Gastroesophageal sphincter (tissue), 4 donors: Measurements from ENCODE around the gene ANO2. TPM values are rescaled to one million over a fixed set of nuclear protein-coding genes. Genes with fewer than 3 reads are reported as not detected.

ENCODE experiments used
- ATAC-seq: fragments of 150-250 bp; one replicate; pipeline ENCODE4 v1.9.1; 2016; ENCODE audit warnings: mild to moderate bottlenecking, moderate library complexity
- H3K27ac ChIP-seq, 4 donors: fragments of 200-600 bp; sonication (generic) in 3 of 4; 1 replicate in 3 of 4; 2 replicates in 1 of 4; pipeline ENCODE4 v1.5.1; 2016 to 2019
- H3K27me3 ChIP-seq: fragments of 200-600 bp; sonication (generic); one replicate; pipeline ENCODE4 v1.5.1; 2019
- H3K36me3 ChIP-seq, 2 donors: fragments of 200-600 bp; sonication (generic); one replicate each; pipeline ENCODE4 v1.5.1; 2019; ENCODE audit warnings: control low read depth in 1 of 2
- H3K4me1 ChIP-seq, 3 donors: fragments of 200-600 bp; sonication (generic); 1 replicate in 2 of 3; 2 replicates in 1 of 3; pipeline ENCODE4 v1.5.1; 2016 to 2019; ENCODE audit warnings: control low read depth in 2 of 3
- H3K4me3 ChIP-seq, 2 donors: fragments of 200-600 bp; sonication (generic); one replicate each; pipeline ENCODE4 v1.5.1; 2019; ENCODE audit warnings: mild to moderate bottlenecking in 1 of 2, moderate library complexity in 1 of 2
- H3K9me3 ChIP-seq, 3 donors: fragments of 200-600 bp; sonication (generic); one replicate each; pipeline ENCODE4 v1.5.1; 2017 to 2019; ENCODE audit warnings: control low read depth in 2 of 3
- EP300 ChIP-seq: sonication (generic); formaldehyde crosslinking; IDR thresholded peaks from one replicate; pipeline ENCODE4 v1.6.1; 2017; ENCODE audit warnings: antibody characterized with exemption, mild to moderate bottlenecking
- POLR2A ChIP-seq, 2 donors: fragments of 450-650 bp; IDR thresholded peaks; one replicate each; pipeline ENCODE4 v1.6.1; 2017; ENCODE audit warnings: antibody characterized with exemption in 2 of 2, mild to moderate bottlenecking in 2 of 2, moderate library complexity in 1 of 2
- POLR2AphosphoS5 ChIP-seq: sonication (generic); formaldehyde crosslinking; IDR thresholded peaks from one replicate; pipeline ENCODE4 v1.6.1; 2017; ENCODE audit warnings: antibody characterized with exemption
- WGBS, 2 donors: methylation state at CpG; one replicate each; pipeline ENCODE4 v1.1.5; 2018; ENCODE audit warnings: low coverage in 1 of 2; 5-methylcytosine and 5-hydroxymethylcytosine counted together
- total RNA-seq, 4 donors: library from RNA; depleted of rRNA; stranded (reverse); fragments of >200 nt; gene quantifications; one replicate each; pipeline ENCODE4 v1.1.0, GENCODE V29; 2016
- TF ChIP-seq, protein P1 (sequence below), 4 experiments: fragments of 200-600 bp in 2 of 4; fragments of 450-650 bp in 2 of 4; sonication (generic) in 1 of 4; IDR thresholded peaks; one replicate each; pipeline ENCODE4 v1.5.1; 2017 to 2019; ENCODE audit warnings: antibody characterized with exemption in 4 of 4, mild to moderate bottlenecking in 2 of 4, moderate library complexity in 2 of 4

ANO2 gene
- total RNA-seq, 4 donors from 2014 or later = 3.1 to 10.9 (median 6.7) TPM

DNA sequence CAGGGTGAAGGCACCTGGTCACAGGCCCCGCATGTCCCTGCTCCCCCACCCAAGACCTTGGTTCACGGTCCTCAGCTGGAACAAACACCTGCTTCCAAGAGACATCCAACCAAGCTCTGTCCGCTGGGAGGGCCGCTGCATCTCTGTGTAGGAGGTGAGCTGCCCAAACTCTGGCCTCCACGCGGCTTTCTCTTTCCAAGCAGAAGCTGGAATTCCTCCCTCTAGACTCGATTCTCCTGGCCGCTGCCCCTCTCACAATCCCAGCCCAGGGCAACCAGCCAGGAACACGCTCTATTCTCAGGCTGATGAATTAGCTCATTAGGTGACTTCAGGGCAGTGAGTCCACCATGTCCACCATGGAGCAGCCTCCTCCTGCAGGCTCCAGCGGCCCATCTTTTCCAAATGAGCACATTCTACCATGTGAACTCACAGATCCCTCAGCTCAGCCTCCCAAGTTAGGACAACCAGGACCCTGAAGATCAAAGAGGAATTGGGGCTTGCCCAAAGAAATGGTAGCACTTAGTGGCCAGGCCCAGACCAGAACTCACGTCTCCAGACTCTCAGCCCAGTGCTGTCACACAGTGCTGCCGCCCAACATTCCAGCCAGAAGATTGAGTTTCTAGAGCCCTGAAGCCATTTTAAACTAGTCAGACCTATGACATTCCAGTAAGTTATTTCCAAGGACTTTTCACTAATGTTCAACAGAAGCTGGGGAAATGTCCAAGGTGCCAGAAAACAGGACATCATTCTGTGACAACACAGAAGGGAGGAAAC, 146.6 kb downstream of the ANO2 start:
- TF ChIP-seq POLR2A (IDR thresholded peaks at IDR 0.05) (no peak), EP300 (no peak), POLR2AphosphoS5 (no peak)
- TF ChIP-seq, protein P1, sequence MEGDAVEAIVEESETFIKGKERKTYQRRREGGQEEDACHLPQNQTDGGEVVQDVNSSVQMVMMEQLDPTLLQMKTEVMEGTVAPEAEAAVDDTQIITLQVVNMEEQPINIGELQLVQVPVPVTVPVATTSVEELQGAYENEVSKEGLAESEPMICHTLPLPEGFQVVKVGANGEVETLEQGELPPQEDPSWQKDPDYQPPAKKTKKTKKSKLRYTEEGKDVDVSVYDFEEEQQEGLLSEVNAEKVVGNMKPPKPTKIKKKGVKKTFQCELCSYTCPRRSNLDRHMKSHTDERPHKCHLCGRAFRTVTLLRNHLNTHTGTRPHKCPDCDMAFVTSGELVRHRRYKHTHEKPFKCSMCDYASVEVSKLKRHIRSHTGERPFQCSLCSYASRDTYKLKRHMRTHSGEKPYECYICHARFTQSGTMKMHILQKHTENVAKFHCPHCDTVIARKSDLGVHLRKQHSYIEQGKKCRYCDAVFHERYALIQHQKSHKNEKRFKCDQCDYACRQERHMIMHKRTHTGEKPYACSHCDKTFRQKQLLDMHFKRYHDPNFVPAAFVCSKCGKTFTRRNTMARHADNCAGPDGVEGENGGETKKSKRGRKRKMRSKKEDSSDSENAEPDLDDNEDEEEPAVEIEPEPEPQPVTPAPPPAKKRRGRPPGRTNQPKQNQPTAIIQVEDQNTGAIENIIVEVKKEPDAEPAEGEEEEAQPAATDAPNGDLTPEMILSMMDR (IDR thresholded peaks at IDR 0.05) = no peak
- Histone ChIP-seq H3K4me1 (no peaks in the 10 kb centered on the region), H3K36me3 (no peaks in the 10 kb centered on the region), H3K9me3 (no peaks in the 10 kb centered on the region), H3K27ac (no peak overlapping the region), H3K4me3 (no peak overlapping the region), H3K27me3 (peaks cover 7% of the 10 kb centered on the region)
- ATAC-seq = no peak
- 69 to 79% methylated on average over 4 to 11 of the region's 12 CpGs for WGBS, 2 donors

DNA sequence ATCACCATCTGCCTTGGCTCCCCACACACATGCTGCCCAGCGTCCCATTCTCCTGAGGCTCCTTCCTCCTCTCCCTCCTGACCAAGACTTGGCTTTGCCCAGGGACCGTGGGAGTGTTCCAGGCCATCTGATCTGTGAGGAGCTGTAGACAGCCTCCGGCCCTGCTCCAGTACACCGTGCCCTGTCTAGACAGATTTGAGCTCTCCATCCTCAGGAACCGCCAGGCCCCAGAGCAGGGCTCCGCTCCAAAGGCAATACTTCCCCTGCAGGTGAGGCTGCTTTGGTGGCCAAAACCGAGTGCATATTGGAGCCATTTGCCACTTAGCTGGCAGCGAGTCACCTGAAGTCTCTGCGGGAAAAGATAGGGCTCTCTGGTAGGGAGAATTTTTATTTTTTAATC, 147.4 kb downstream of the ANO2 start:
- no peak overlapping the region for H3K4me3 ChIP-seq
- TF ChIP-seq POLR2A (IDR thresholded peaks at IDR 0.05) (no peak), EP300 (no peak), POLR2AphosphoS5 (no peak)
- TF ChIP-seq, protein P1 (IDR thresholded peaks at IDR 0.05) = no peak
- peaks cover 7% of the 10 kb centered on the region for H3K27me3 ChIP-seq
- no peaks in the 10 kb centered on the region for H3K9me3 ChIP-seq
- no peaks in the 10 kb centered on the region for H3K36me3 ChIP-seq
- no peaks in the 10 kb centered on the region for H3K4me1 ChIP-seq
- WGBS, 2 donors = 89% methylated on average over 3 of the region's 9 CpGs; no CpG with 5 or more reads in 1 of the 2 donors
- no peak overlapping the region for H3K27ac ChIP-seq
- ATAC-seq = no peak

DNA sequence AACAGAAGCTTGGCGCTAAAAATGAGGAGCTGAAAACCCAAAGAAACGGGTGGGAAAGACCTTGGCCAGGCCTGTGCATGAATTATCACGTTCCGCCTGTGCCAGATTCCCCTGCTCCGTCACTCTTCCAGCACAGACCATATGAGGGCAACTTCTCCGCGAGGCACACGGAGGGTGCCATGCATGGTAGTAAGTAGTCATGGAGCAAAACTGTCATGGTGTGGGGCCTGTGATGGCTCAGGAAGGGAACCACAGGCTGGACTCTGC, 148.2 kb downstream of the ANO2 start:
- Histone ChIP-seq H3K36me3 (no peaks in the 10 kb centered on the region), H3K4me1 (no peaks in the 10 kb centered on the region), H3K4me3 (no peak overlapping the region), H3K27ac (no peak overlapping the region), H3K9me3 (no peaks in the 10 kb centered on the region), H3K27me3 (no peaks in the 10 kb centered on the region)
- TF ChIP-seq POLR2AphosphoS5 (no peak), POLR2A (IDR thresholded peaks at IDR 0.05) (no peak), EP300 (no peak)
- TF ChIP-seq, protein P1 (IDR thresholded peaks at IDR 0.05) = no peak
- WGBS, 2 donors = 70 to 89% methylated on average over 5 to 8 of the region's 8 CpGs
- ATAC-seq = no peak

DNA sequence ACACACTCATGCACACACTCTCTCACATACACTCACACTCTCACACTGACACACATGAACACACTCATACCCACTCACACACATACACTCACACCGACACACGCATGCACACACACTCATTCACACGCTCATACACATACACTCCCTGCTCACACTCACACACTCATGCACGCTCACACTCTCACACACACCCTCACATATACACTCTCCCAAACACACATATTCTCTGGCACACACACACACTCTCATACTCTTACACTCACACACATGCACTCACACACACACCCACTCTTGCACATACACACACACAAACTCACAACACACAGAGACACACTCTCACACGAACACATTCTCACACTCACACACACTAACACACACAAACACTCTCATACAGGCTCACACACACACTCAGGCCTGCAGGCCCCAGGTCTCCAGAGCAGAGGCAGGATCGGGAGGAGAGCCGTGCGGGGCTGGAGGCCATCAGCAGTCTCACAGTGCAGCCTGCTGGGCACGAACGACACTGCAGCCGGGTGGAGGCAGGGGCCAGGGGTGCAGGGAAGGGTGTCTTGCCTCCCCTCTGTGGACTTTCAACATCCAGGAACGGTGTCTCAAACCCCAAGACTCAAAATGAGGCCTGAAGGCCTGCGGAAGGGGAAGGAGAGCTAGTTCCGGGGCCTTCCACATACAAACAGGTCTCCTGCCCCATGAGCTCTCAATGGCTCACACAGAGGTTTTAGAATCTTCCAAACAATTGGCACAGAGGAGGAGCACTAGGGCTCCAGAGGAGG, 148.7 kb downstream of the ANO2 start:
- no peak overlapping the region for H3K4me3 ChIP-seq
- H3K27me3 ChIP-seq = no peaks in the 10 kb centered on the region
- H3K36me3 ChIP-seq = no peaks in the 10 kb centered on the region
- no peaks in the 10 kb centered on the region for H3K4me1 ChIP-seq
- 77 to 82% methylated on average over 5 to 7 of the region's 14 CpGs for WGBS, 2 donors
- H3K27ac ChIP-seq = no peak overlapping the region
- no peaks in the 10 kb centered on the region for H3K9me3 ChIP-seq
- ATAC-seq = no peak
- TF ChIP-seq POLR2A (IDR thresholded peaks at IDR 0.05) = no peak
- TF ChIP-seq, protein P1 (IDR thresholded peaks at IDR 0.05) = peak in 3 of 4 experiments; percentile 50 to 70 (median 59)

DNA sequence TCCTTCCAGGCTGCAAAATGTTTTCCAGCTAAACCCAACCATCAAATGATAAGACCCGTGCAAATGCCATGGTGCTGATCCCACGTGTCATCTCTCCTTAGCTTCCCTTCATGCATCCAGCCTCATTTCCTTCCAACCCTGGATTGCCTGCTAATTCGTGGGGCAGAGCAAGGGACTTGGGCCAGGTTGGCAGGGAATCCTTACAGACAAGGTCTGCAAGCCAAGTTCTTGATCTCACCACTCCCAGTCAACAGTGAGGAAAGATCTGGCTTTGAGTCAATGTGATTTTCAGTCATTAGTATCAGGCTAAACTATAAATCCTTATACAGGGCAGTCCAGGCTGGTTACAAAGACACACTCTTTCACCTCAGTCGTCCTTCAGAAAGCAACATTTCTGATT, 150.9 kb downstream of the ANO2 start:
- no peak overlapping the region for H3K4me3 ChIP-seq
- no peaks in the 10 kb centered on the region for H3K4me1 ChIP-seq
- H3K36me3 ChIP-seq = no peaks in the 10 kb centered on the region
- H3K9me3 ChIP-seq = no peaks in the 10 kb centered on the region
- no peak overlapping the region for H3K27ac ChIP-seq
- ATAC-seq = no peak
- H3K27me3 ChIP-seq = peaks cover 8% of the 10 kb centered on the region
- TF ChIP-seq POLR2AphosphoS5 (peak; percentile 38), EP300 (no peak), POLR2A (IDR thresholded peaks at IDR 0.05) (no peak)
- TF ChIP-seq, protein P1 (IDR thresholded peaks at IDR 0.05) = no peak
- WGBS, 2 donors = 52 to 86% methylated on average over 1 to 4 of the region's 4 CpGs
